Kidney glomerular epithelial cell (primary cell): Measurements from ENCODE around the gene TSPAN9.

Experiments
- DNase-seq: peaks from one replicate; lab custom pipeline; 2025; lab: John Stamatoyannopoulos, UW

Gene TSPAN9

GRCh38 chr12:3250034-3250433 is 172.9 kb downstream of the TSPAN9 start:
- DNase-seq, result no peak

DNA sequence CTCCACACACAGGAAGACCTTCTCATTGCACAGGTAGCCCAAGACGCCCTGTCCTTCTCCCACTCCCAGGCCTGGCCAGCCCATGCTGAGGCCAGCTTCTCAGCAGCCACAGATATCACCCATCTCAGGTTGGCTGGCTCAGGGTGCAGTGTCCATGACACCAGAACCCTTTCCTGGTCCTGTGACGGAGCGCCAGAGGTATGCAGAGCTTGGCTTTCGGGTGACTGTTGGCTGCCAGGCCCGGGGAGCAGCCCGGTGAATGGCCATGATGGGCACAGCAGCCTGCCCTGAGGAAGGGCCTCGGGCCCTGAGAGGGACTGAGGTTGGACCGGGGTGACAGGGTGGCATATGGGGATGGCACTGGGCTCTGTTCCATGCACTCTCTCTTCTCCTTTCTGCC is 173.4 kb downstream of the TSPAN9 start:
- DNase-seq, result no peak

- DNase-seq, result no peak
Observed at GRCh38 chr12:3251067-3251466, 173.9 kb downstream of the TSPAN9 start.

DNA sequence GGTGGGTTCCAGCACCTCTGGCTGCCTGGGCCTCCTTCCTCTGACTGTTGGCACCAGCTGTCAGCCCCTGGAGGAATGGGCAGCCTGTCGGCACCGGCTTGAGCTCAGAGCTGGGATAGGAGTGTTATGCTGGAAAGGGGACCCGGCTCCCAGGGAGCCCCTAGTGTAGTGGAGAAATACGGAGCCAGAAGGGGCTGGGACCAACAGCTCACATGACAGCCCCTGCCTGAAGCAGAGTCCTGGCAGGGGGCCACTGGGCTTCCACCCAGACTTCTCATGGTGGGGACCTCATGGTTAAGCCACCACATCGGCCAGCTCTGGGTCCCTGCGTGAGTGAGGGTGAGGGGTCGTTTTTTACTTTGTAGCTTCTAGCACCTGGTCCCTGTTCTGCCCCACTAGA is 174.5 kb downstream of the TSPAN9 start:
- no peak for DNase-seq

DNA sequence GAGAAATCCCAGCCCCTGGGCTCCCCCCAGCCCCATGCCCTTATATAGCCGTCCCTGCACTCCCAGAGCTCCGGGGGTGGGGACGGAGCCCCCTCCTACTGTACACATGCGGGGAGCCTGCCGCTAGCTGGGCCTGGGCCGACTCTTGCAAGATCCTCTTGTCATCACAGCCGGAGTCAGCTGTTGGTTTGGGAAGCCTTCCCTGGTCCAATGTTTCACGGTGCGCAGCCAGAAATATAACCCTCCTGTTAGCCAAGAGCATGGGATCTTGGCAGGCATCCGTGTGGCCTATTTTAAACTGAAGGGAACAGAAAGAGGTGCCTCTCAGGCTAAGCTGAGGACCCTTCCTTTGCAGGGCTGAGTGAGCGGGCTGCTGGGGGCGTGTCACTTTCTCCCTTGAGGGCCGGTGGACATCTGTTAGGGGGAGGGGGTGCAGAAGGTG is 175.3 kb downstream of the TSPAN9 start:
- no peak for DNase-seq

DNA sequence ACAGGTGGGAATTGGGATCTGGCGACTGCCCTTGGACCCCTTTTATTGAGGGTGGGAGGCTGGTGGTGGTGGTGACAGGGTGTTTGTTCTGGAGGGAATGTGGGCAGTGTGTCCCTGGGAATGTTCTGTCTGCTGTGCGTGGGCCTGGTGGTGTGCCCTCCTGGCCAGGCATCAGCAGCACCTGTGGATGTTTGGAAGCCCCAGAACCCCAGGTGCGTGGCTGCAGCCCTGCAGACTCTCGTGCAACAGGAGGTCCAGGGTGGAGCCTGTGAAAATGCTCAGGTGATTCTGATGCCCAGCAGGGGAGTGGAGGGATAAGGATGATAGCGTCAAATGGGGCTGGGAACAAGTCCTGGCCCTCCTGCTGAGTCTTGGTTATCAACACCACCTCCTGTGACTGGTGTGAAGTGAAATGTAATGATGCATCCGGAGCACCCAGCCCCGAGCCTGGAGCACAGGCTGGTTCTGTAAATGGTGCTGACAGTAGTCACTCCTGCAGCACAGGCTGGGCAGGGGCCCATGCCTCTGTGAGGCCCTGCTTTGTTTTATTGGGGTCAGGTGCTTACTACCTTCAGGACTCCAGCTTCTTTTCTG is 176.6 kb downstream of the TSPAN9 start:
- DNase-seq, result no peak

DNA sequence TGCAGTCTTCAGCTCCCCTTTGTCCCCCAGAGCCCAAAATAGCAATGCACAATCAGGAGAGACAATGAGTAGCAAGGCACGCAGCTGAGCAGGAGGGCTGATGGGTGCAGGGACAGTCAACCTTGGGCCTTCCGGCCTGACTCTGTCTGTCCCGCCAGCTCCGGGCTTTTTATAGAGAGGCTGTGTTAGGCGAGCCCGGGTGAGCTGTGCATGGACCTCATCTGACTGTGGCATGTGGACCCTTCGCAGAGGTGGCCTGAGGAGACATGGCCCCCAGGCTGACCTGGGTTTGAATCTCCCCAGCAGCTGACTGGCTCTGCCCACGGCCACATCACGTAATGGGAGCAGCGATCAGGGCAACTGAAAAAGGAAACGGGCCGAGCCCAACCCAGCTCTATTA is 177.9 kb downstream of the TSPAN9 start:
- DNase-seq, result no peak

GRCh38 chr12:3256103-3256631 is 179.0 kb downstream of the TSPAN9 start:
- DNase-seq, result no peak

GRCh38 chr12:3257411-3257810 is 180.2 kb downstream of the TSPAN9 start:
- DNase-seq, result no peak

GRCh38 chr12:3259973-3260372 is 182.8 kb downstream of the TSPAN9 start:
- no peak for DNase-seq

DNA sequence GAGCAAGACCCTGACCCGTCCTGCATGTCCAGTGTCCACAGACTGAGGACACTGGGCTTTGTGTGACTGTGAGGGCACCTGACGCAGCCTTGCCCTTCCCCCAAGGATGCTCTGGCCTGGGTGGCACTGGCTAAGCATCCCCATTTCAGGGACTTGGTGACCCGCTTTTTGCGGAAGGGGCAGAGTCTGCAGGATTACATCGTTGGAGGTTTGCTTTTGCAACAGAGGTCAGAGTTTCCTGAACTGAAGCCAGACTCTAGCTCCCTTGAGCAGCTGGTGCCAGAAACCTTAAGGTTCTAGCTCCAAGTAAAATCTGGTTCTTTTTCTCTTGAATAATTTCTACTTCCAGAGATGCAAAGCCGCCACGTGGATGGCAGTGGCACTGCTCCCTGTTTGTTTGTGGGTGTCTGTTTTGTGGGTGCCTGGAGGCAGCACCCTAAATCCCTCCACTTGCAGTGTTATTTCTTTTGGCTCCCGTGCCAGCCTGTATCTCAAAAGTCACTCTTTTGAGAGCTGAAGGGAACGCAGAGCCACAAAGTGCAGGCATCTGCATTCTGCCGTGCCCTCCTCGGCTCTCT is 184.7 kb downstream of the TSPAN9 start:
- DNase-seq, result no peak

GRCh38 chr12:3262470-3262869 is 185.3 kb downstream of the TSPAN9 start:
- no peak for DNase-seq

DNA sequence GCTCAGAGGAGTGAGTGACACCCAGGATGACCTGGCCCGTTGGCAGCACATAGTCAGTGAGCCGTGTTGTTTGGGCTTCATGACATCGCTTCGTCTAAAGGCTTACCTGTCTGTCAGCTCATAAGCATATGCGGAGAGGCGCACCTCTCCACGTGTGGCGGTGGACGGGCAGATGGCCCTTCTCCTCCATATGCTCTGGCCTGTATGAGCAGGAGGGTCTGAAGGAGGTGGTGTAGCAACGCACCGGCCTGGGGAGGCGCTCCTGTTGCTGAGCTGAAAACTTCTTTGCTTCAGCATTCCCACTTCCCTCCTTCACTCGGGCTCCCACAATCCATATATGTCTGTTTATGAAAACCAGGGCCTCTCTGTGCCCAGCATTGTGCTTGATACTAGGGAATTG is 186.1 kb downstream of the TSPAN9 start:
- no peak for DNase-seq

- no peak for DNase-seq
Observed at GRCh38 chr12:3263939-3264922, 187.1 kb downstream of the TSPAN9 start.

DNA sequence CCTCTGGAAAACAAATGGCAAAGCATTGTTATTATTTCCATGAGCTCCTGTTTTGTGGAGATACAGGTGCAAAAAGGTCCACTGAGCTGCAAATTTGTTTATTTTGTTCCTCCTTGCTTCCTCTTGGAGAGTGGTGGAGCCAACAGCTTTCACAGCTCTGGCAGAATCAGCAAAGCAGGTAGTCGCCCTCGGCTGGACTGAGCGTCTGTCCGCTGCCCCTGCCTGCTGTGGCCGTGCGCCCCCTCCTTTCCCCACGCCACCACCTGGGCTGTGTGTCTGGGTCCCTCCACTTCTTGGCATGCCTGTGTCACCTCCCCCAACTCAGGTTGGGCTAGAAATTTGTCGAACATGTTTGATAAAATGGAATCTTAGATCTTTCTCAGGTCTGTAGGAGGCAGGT is 188.2 kb downstream of the TSPAN9 start:
- DNase-seq, result no peak

DNA sequence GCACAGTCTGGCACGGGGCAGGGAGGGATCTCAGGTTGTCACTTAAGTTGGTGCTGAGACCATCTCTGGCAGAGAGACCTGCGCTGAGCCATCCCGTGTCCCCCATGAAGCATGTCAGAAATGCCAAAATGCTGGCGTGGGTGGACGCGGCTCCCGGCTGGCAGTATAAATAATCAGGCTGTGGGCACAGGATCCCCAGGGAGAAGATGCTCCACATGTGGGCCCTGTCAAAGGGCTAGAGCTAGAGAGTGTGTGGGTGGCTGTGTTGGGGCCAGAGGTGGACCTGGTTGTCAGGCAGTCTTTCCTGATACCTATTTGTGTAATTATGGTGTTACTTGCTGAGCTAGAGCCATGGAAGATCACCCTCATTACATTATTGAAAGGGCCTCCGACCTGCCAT is 189.5 kb downstream of the TSPAN9 start:
- DNase-seq, result no peak

GRCh38 chr12:3267690-3268089 is 190.5 kb downstream of the TSPAN9 start:
- DNase-seq, result no peak

GRCh38 chr12:3269594-3269993 is 192.4 kb downstream of the TSPAN9 start:
- no peak for DNase-seq

- DNase-seq, result no peak
Observed at GRCh38 chr12:3271146-3271545, 194.0 kb downstream of the TSPAN9 start.

- DNase-seq, result no peak
Observed at GRCh38 chr12:3271639-3272038, 194.5 kb downstream of the TSPAN9 start.

DNA sequence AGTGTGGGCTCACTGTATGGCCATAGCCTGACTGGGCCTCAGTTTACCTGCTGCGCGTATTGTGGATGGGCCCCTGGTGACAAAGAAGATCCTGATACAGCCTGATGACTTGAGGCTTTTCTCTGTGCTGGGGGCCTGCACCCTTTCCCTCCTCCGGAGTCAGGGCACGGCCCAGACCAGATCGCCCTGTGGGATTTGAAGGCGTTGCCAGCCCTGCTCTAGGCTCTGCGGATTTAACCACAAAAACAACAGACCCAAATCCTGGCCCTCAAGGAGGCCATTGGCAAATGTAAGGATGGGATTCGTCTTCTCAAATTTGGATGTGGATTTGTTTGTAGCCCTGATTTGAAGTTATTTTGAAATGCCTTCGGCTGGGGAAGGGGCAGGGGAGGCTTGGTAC is 195.8 kb downstream of the TSPAN9 start:
- no peak for DNase-seq

DNA sequence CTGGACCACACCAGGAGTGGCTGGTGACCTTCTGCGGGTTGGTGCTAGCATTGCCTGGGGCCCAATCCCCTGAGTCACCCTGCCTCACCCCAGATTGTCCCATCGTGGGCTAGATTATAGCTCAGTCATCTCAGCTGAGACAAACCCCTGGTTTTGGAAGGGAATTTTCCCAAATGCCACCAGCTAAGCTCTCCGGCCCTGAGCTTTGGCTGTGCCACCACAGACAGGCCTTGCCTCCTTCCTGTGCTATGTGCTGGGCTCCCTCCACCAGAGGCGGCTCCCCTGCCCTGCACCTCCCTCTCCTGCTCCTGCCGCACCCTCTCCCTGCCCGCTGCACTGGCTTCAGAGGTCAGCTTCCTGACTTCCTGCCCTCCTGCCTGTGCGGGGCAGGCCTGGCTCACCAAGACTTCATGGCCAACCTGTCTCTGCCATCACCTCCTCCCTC is 196.3 kb downstream of the TSPAN9 start:
- no peak for DNase-seq

DNA sequence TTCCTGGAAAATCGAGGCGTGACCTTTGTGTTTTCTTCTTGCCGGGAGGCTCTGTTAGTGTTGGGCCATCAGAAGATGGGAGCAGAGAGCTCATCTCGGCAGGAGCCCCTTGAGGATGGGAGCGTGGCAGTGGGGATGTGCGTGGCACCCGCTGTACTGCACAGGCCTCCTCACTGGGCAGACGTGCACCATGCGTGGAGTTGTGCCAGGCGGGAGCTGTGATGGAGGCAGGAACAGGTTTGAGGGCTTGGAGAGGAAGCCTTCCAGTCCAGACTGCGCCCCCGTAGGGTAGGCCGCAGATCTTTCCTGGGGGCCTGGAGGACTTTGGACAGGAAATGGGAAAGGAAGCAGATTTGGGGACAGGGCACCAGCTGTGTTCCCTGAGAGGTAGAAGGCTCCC is 197.5 kb downstream of the TSPAN9 start:
- DNase-seq, result no peak
